ENCODE measurements around the gene CIDEC. TPM values are rescaled to one million over a fixed set of nuclear protein-coding genes. Genes with fewer than 3 reads are reported as not detected.

Gene CIDEC
- total and polyA plus RNA-seq, 2 of the 13 experiments (the other 11 are each of a cell fraction or from before 2014, with no cell fraction given): 2.5 to 10.4 TPM

DNA sequence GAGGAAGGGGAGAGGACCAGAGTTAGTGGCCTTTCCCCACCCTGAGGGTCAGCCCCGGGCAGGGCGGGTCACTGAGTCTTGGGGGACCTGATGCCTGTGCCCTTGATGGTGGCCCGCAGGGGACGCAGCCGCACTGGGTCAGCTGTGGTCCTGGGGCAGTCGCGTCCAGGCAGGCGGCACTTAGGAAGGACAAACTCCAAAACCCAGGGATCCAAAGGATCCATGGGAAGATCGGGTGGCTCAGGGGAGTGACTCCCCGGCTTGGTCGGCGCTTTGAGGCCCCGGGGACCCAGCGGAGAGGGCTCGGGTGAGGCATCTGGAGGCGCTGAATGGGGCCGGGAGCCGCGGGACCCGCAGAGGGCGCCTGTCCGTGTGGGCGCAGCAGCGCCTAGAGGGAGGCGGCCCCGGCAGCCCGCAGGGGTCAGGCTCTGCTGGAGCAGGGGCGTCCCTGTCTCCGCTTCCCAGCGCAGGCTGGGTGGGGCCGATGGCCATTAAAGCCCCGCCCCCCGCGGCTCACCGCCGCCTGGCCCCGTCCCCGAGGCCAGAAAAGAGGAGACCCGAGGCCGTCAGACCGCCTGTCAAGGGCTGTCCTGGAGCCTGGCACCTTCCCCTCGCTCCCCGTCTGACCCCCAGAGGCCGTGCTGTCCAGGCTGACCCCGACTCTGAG is 17.5 kb downstream of the CIDEC start:
- ChIA-PET CTCF (ENCODE audit: low intra/inter-chr PET ratio, low total read pairs) (interaction anchor here (0.8 to 1.8 kb wide), 5 partner anchors 26 to 84 kb away, joined by 3 to 14 read pairs (median 4); no protein-coding TSS in a partner anchor), POLR2A (interaction anchor here (0.7 to 6.6 kb wide), 5 partner anchors 38 to 84 kb away, joined by 5 to 153 read pairs (median 6); partner anchors contain the start of genes CRELD1, IL17RC and IL17RE)
- Histone ChIP-seq H3K36me3 (replicated peaks in 1 of 2; ENCODE audit: control insufficient read depth in 1 of 2, insufficient read depth in 2 of 2, low read length in 2 of 2) (no peaks in the 10 kb centered on the region), H3K79me2 (ENCODE audit: insufficient read depth, low read length) (no peaks in the 10 kb centered on the region), H2AFZ (ENCODE audit: low read length) (no peak overlapping the region), H4K20me1 (ENCODE audit: insufficient read depth, low read length) (no peaks in the 10 kb centered on the region), H3K9me3 (ENCODE audit: low read length) (no peaks in the 10 kb centered on the region), H3K4me3 (replicated peaks in 1 of 3; ENCODE audit: insufficient read depth in 1 of 3, low read depth in 2 of 3, low read length in 3 of 3) (peak overlapping the region; percentile 43 to 77 (median 72); a peak in 5 of 6 replicates), H3K4me2 (ENCODE audit: low read depth, low read length) (peak overlapping the region; percentile 80), H3K4me1 (ENCODE audit: insufficient read depth, low read length) (peaks cover 45% of the 10 kb centered on the region), H3K9ac (ENCODE audit: insufficient read depth, low read depth, low read length) (peak overlapping the region; percentile 61), H3K27me3 (ENCODE audit: control insufficient read depth in 1 of 2, insufficient read depth in 2 of 2, low read length in 2 of 2) (peaks cover 0 to 12% of the 10 kb centered on the region in 2 experiments; a peak in 2 of 5 replicates), H3K27ac (ENCODE audit: extremely low read length, insufficient read depth, low read length) (peak overlapping the region; percentile 22)
- ATAC-seq (peak; percentile 93), DNase-seq (ENCODE audit: low spot score) (peak; percentile 74), FAIRE-seq (no peak)
- intact Hi-C loops (cut with micrococcal nuclease; ENCODE audit: unreplicated experiment): loop anchor here (1.0 to 2.0 kb wide), 5 partner anchors 16 to 85 kb away; partner anchors contain the start of gene JAGN1
- in situ Hi-C loops (cut with HindIII; ENCODE audit: extremely low pct_ligation_motif_present, low pct_unique_long_range_greater_than_20kb): loop anchor here (5.0 kb wide), 1 partner anchor 35 kb away; no protein-coding TSS in a partner anchor
- WGBS (ENCODE audit: low lambda C conversion rate): 0% methylated on average over 1 of the region's 45 CpGs
- BruUV-seq (replicated peaks): no TSS peak
- TF ChIP-seq NCOR1 (IDR thresholded peaks at IDR 0.05; ENCODE audit: borderline replicate concordance, low read length) (no peak), ZNF501 (CRISPR knock-in tag; IDR thresholded peaks at IDR 0.05) (peak; percentile 43), TRIM24 (CRISPR knock-in tag; IDR thresholded peaks at IDR 0.05) (no peak), MEF2D (CRISPR knock-in tag; IDR thresholded peaks at IDR 0.05) (no peak), ZNF605 (CRISPR knock-in tag; IDR thresholded peaks at IDR 0.05) (peak; percentile 46; the same call in 1 of the 2 replicates), ZNF234 (CRISPR knock-in tag; conservative IDR thresholded peaks at IDR 0.05) (no peak), ZNF33B (CRISPR knock-in tag; IDR thresholded peaks at IDR 0.05) (no peak), SRSF1 (optimal IDR thresholded peaks at IDR 0.05; ENCODE audit: low read depth, low read length) (no peak), ZNF235 (CRISPR knock-in tag; IDR thresholded peaks at IDR 0.05; ENCODE audit: borderline replicate concordance) (no peak), ERF (CRISPR knock-in tag; IDR thresholded peaks at IDR 0.05) (peak; percentile 62), SOX6 (IDR thresholded peaks at IDR 0.05) (no peak), SOX6 (CRISPR knock-in tag; IDR thresholded peaks at IDR 0.05) (no peak; the same call in 1 of the 2 replicates), HMGA1 (CRISPR knock-in tag; conservative IDR thresholded peaks at IDR 0.05) (no peak), RARG (CRISPR knock-in tag; IDR thresholded peaks at IDR 0.05; ENCODE audit: low read depth) (no peak)
- TF ChIP-seq, protein P1, sequence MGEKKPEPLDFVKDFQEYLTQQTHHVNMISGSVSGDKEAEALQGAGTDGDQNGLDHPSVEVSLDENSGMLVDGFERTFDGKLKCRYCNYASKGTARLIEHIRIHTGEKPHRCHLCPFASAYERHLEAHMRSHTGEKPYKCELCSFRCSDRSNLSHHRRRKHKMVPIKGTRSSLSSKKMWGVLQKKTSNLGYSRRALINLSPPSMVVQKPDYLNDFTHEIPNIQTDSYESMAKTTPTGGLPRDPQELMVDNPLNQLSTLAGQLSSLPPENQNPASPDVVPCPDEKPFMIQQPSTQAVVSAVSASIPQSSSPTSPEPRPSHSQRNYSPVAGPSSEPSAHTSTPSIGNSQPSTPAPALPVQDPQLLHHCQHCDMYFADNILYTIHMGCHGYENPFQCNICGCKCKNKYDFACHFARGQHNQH (CRISPR knock-in tag; IDR thresholded peaks at IDR 0.05): peak; percentile 74; the same call in 1 of the 2 replicates
- TF ChIP-seq, protein P2, sequence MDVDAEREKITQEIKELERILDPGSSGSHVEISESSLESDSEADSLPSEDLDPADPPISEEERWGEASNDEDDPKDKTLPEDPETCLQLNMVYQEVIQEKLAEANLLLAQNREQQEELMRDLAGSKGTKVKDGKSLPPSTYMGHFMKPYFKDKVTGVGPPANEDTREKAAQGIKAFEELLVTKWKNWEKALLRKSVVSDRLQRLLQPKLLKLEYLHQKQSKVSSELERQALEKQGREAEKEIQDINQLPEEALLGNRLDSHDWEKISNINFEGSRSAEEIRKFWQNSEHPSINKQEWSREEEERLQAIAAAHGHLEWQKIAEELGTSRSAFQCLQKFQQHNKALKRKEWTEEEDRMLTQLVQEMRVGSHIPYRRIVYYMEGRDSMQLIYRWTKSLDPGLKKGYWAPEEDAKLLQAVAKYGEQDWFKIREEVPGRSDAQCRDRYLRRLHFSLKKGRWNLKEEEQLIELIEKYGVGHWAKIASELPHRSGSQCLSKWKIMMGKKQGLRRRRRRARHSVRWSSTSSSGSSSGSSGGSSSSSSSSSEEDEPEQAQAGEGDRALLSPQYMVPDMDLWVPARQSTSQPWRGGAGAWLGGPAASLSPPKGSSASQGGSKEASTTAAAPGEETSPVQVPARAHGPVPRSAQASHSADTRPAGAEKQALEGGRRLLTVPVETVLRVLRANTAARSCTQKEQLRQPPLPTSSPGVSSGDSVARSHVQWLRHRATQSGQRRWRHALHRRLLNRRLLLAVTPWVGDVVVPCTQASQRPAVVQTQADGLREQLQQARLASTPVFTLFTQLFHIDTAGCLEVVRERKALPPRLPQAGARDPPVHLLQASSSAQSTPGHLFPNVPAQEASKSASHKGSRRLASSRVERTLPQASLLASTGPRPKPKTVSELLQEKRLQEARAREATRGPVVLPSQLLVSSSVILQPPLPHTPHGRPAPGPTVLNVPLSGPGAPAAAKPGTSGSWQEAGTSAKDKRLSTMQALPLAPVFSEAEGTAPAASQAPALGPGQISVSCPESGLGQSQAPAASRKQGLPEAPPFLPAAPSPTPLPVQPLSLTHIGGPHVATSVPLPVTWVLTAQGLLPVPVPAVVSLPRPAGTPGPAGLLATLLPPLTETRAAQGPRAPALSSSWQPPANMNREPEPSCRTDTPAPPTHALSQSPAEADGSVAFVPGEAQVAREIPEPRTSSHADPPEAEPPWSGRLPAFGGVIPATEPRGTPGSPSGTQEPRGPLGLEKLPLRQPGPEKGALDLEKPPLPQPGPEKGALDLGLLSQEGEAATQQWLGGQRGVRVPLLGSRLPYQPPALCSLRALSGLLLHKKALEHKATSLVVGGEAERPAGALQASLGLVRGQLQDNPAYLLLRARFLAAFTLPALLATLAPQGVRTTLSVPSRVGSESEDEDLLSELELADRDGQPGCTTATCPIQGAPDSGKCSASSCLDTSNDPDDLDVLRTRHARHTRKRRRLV (CRISPR knock-in tag; IDR thresholded peaks at IDR 0.05): no peak
- TF ChIP-seq, protein P3, sequence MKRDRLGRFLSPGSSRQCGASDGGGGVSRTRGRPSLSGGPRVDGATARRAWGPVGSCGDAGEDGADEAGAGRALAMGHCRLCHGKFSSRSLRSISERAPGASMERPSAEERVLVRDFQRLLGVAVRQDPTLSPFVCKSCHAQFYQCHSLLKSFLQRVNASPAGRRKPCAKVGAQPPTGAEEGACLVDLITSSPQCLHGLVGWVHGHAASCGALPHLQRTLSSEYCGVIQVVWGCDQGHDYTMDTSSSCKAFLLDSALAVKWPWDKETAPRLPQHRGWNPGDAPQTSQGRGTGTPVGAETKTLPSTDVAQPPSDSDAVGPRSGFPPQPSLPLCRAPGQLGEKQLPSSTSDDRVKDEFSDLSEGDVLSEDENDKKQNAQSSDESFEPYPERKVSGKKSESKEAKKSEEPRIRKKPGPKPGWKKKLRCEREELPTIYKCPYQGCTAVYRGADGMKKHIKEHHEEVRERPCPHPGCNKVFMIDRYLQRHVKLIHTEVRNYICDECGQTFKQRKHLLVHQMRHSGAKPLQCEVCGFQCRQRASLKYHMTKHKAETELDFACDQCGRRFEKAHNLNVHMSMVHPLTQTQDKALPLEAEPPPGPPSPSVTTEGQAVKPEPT (CRISPR knock-in tag; IDR thresholded peaks at IDR 0.05; ENCODE audit: low read depth): no peak

Data from HepG2 (cell line).